Muscle of arm (tissue), 12 donors: Measurements from ENCODE around the gene TYW1. TPM values are rescaled to one million over a fixed set of nuclear protein-coding genes. Genes with fewer than 3 reads are reported as not detected.
"Not testable (repeated sequence)": the region's sequence is repeated elsewhere in the genome, so short reads cannot be mapped to it uniquely, and the experiment has no call there.

Experiments
- DNase-seq: peaks from one replicate; pipeline ENCODE4 v3.0.0-alpha.2; 2013
- polyA plus RNA-seq, 12 donors: library from polyadenylated mRNA; unstranded; fragments of 120-200 nt; gene quantifications; one replicate each; pipeline ENCODE4 v1.2.1, GENCODE V29; 2013; ENCODE audit not compliant: insufficient read length in 12 of 12

The TYW1 gene
- polyA plus RNA-seq, 12 donors, result 11.4 to 21.3 (median 17.3) TPM; not detected in 1

- peak; percentile 13 for DNase-seq
Measured at GRCh38 chr7:67042781-67043558, 46.3 kb downstream of the TYW1 start.

- not testable (repeated sequence) for DNase-seq
Measured at GRCh38 chr7:67043559-67043930, 46.9 kb downstream of the TYW1 start.

- no peak for DNase-seq
Measured at GRCh38 chr7:67045496-67045995, 48.9 kb downstream of the TYW1 start.

- not testable (repeated sequence) for DNase-seq
Measured at GRCh38 chr7:67046819-67047218, 50.2 kb downstream of the TYW1 start.

DNA sequence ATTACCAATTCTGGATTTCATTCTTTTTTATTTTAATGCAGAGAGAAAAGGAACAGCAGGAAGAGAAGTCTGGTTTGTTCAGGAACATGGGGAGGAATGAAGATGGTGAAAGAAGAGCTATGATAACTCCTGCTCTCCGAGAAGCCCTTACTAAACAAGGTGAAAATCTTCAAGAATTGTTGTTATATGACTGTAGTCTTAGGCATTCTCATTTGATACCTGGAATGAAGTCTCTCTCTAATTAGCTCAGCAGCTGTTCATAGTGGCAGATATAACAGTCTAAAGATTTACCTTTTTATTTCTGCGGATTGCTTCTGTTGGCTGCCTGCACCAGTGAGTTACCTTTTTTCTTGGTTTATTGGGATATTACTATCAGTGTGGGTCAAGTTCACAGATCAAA, 53.3 kb downstream of the TYW1 start:
- DNase-seq, result not testable (repeated sequence)

DNA sequence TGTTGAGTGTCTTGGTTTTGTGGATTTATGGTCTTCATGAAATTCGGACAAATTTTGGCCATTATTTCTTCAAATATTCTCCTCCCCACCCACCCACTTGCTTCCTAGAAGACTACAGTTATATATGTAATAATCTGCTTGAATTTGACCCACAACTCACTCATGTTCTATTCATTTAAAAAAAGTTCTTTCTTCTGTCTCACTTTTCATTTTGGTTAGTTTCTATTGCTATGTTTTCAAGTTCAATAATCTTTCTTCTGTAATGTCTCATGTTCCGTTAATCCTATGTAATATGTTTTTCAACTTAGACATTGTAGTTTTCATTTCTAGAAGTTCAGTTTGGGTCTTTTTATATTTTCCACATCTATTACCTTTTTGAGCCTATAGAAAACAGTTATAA, 55.5 kb downstream of the TYW1 start:
- DNase-seq, result not testable (repeated sequence)

DNA sequence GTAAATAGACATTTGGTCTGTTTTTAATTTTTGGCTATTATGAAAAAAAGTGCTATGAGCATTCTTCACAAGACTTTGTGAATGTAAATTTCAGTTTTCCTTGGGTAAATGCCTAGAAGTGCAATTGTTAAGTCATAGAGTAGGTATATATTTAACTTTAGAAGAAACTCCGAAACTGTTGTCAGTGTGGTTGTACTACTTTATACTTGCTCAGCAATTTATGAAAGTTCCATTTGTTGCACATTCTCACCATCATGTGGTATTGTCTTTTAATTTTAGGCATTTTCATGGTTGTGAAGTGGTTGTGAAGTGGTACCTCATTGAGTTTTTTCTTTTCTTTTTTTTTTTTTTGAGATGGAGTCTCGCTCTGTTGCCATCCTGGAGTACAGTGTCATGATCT, 60.0 kb downstream of the TYW1 start:
- DNase-seq, result no peak

GRCh38 chr7:67061321-67061720, 64.7 kb downstream of the TYW1 start:
- not testable (repeated sequence) for DNase-seq

DNA sequence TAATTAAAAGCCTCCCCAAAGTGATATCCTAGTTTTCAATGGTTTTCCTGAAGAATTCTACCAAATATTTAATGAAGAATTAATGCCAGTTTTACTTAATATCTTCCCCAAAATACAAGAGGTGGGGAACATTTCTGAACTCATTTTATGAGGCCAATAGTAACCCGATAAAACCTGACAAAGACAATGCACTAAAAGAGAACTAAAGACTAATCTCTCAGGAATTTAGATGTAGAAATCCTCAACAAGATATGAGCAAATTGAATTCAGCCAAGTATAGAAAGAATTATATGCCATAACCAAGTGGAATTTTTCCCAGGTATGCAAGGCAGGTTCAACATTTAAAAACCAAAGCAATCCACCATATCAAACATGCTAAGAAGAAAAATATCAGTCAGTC, 66.2 kb downstream of the TYW1 start:
- DNase-seq, result not testable (repeated sequence)

GRCh38 chr7:67066950-67067622, 70.5 kb downstream of the TYW1 start:
- DNase-seq, result peak; percentile 25

DNA sequence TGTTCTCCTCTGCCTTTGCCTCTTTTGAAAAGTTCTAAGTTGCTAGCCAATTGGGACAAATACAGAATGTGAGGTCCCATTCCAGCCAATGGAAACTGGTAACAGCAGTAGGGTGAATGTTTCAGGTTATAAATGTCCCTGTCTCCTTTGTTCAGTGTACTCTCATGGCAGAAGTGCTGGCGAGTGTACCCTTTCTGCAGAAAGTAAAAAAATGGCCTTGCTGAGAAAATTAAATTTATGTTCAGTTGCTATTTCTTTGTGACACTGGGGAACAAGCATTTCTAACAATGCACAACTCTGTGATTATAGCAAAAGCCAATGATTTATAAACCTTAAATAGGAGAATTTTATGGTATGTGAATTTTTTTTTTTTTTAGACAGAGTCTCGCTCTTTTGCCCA, 79.5 kb downstream of the TYW1 start:
- not testable (repeated sequence) for DNase-seq

DNA sequence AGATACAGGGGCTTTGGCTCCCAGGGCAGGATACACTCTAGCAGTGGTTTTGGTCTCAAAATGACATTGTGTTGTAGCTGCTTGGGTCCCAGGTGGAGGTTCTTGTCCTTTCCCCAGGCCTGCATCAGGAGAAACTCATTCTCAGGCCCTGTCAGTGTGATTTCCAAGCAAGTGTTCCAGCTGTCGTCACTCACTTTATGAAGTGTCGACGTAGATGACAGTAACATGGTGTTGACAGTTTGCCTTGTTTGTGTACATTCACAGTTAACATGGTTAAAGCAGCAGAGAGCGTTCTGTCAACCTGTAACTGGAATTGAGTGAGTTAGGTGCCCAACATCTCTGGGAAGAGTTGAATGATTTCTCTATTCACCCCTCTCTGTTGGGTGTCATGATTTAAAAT, 86.2 kb downstream of the TYW1 start:
- not testable (repeated sequence) for DNase-seq

DNA sequence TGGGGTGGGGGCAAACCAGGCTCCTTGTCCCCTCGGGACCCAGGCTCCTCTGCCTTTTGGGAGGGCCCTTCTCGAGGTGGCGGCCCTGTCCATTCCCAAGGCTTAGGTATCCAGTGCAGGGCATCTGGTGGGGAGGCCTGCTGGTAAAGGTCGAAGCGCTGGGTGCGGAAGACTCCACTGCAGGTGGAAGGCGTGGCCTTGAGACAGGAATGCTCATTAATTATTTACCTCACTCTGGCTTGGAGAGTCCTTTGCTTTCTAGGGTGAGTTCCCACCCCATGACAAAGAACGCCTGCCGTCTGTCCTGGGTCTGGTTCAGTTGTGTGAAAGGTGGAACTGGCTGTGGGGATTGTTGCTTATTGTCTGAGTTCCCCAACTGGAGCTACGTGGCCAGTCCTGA, 92.6 kb downstream of the TYW1 start:
- not testable (repeated sequence) for DNase-seq

- not testable (repeated sequence) for DNase-seq
Measured at GRCh38 chr7:67091053-67091452, 94.4 kb downstream of the TYW1 start.

GRCh38 chr7:67098031-67098430, 101.4 kb downstream of the TYW1 start:
- not testable (repeated sequence) for DNase-seq

DNA sequence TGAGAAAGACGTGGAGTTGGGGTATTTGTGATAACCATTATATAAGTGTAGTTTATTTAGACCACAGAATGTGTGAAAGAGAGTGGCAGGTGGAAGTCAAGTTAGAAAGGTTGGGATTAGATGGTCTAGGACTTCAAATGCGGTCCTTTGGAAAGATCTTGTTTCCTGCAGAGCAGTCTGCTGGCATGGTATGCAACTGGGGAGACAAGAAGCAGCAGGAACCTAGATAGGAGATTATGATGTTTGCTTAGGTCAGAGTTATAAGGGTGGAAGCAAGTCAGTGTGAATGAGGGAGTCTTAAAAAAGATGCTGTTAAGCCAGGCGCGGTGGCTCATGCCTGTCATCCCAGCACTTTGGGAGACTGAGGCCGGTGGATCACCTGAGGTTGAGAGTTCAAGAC, 102.8 kb downstream of the TYW1 start:
- not testable (repeated sequence) for DNase-seq

GRCh38 chr7:67100038-67100437, 103.4 kb downstream of the TYW1 start:
- DNase-seq, result not testable (repeated sequence)

- DNase-seq, result no peak
Measured at GRCh38 chr7:67100956-67101361, 104.3 kb downstream of the TYW1 start.

DNA sequence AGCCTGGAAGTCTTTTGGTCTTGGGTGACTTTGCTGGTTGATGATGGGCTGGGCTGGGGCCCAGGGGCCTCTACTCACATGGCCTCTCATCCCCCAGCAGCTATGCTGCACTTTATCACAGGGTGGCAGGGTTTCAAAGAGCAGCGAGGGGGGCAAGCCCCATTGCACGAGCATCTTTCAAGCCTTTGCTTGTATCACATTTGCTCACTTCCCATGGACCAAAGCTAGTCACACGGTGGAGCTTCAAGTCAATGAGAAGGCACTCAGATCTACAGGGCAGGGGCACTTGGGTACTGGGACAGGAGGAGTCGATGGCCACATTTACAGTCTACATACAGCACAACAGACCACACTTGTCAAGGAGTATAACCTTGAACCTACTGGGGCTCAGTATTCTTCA, 108.3 kb downstream of the TYW1 start:
- not testable (repeated sequence) for DNase-seq

GRCh38 chr7:67105377-67105776, 108.7 kb downstream of the TYW1 start:
- DNase-seq, result no peak

DNA sequence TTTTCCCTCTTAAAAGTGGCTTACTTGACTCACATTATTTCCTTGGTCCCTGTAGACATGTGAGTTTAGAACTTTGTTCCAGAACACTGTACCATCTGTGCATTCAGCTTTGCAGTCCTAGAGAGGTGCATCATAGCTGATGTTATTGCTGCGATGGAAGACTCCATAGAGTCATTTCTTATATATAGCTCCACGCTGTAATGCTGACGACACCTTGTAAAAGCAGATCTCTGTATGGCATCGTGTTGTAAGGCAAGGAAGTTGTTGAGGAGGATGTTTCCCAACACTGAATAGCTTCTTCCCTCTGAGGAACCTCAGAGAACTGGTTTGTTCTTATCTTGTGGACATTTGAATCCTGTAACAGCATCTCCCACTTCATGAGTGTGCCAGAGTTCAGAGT, 109.6 kb downstream of the TYW1 start:
- DNase-seq, result not testable (repeated sequence)

GRCh38 chr7:67111342-67111741, 114.7 kb downstream of the TYW1 start:
- not testable (repeated sequence) for DNase-seq
